Astrocyte (in vitro differentiated cells and primary cell): ENCODE data around the gene UNC93B1.

Experiments
- EZH2 ChIP-seq: IDR thresholded peaks from 2 replicates; pipeline ENCODE4 v1.6.1; 2012; ENCODE audit warnings: mild to moderate bottlenecking, low read length, inconsistent platforms; ENCODE audit not compliant: insufficient read depth
- TF ChIP-seq, protein P1 (sequence below): IDR thresholded peaks from 2 replicates; pipeline ENCODE4 v1.5.1; 2011; ENCODE audit warnings: low read depth, mild to moderate bottlenecking, inconsistent platforms, low read length, moderate library complexity; ENCODE audit not compliant: insufficient read depth

DNA sequence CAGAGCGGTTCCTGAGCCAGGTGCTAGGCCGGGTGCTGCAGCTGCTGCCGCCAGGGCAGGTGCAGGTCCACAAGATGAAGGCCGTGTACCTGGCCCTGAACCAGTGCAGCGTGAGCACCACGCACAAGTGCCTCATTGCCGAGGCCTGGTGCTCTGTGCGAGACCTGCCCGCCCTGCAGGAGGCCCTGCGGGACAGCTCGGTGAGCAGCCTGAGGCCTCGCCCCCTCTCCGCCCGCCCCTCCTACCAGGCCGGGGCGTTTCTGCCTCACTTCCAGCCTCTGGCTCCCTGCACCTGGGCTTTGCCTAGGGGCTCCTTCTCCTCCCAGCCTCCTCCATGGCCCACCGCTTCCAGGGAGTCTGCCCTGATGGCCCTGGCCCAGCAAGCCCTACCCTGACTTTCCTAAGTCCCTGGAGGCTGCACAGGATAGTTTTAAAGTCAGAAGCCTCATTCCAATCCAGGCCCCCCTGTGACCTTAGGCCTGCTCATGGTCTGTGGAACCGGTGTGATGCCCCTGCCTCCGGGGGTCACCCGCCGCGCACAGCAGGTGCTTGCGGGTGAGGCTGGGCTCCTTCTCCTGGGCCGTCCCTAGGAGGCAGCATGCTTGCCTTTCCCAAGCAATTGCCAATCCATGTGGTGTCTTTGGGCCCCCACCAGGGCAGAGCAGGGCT, 40.4 kb upstream of the UNC93B1 start:
- TF ChIP-seq, protein P1, sequence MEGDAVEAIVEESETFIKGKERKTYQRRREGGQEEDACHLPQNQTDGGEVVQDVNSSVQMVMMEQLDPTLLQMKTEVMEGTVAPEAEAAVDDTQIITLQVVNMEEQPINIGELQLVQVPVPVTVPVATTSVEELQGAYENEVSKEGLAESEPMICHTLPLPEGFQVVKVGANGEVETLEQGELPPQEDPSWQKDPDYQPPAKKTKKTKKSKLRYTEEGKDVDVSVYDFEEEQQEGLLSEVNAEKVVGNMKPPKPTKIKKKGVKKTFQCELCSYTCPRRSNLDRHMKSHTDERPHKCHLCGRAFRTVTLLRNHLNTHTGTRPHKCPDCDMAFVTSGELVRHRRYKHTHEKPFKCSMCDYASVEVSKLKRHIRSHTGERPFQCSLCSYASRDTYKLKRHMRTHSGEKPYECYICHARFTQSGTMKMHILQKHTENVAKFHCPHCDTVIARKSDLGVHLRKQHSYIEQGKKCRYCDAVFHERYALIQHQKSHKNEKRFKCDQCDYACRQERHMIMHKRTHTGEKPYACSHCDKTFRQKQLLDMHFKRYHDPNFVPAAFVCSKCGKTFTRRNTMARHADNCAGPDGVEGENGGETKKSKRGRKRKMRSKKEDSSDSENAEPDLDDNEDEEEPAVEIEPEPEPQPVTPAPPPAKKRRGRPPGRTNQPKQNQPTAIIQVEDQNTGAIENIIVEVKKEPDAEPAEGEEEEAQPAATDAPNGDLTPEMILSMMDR, result no peak
- no peak for TF ChIP-seq EZH2
